NT2/D1 (cell line): ENCODE measurements around the gene SNTA1.

Source experiments
- SUZ12 ChIP-seq: IDR thresholded peaks from 2 replicates; pipeline ENCODE4 v1.6.1; 2011; ENCODE audit not compliant: insufficient read length, insufficient read depth; ENCODE audit errors: extremely low read depth
- YY1 ChIP-seq: IDR thresholded peaks from 2 replicates; pipeline ENCODE4 v1.6.1; 2011; ENCODE audit not compliant: insufficient read length, insufficient read depth

GRCh38 chr20:33419140-33419974 lies 24.2 kb downstream of the SNTA1 start:
- TF ChIP-seq SUZ12 (no peak), YY1 (no peak)
